Lung (tissue), 12 donors: ENCODE results near the gene ENTPD6. TPM values are rescaled to one million over a fixed set of nuclear protein-coding genes. Genes with fewer than 3 reads are reported as not detected.

Experiments used
- ATAC-seq: fragments of 200-7000 bp; cut with Tn5 transposase; one replicate; pipeline ENCODE4 v1.9.1; 2020; ENCODE audit warnings: moderate number of reproducible peaks; ENCODE audit not compliant: insufficient read depth, low FRiP score
- DNase-seq, 3 donors: peaks; one replicate each; pipeline ENCODE4 v3.0.0-alpha.2; 2013 to 2017
- H3K27ac ChIP-seq, 2 donors: one replicate each; pipeline ENCODE4 v1.5.1; 2013; ENCODE audit warnings: mild to moderate bottlenecking in 2 of 2, moderate library complexity in 2 of 2, control low read depth in 1 of 2, inconsistent platforms in 1 of 2, low read depth in 1 of 2, low read length in 1 of 2
- H3K27me3 ChIP-seq, 3 donors: one replicate each; pipeline ENCODE4 v1.5.1; 2013; ENCODE audit warnings: low read length in 2 of 3; ENCODE audit not compliant: control insufficient read depth in 3 of 3, insufficient read depth in 3 of 3
- H3K36me3 ChIP-seq, 4 donors: one replicate each; pipeline ENCODE4 v1.5.1; 2013; ENCODE audit warnings: low read length in 4 of 4, mild to moderate bottlenecking in 1 of 4, moderate library complexity in 1 of 4; ENCODE audit not compliant: control insufficient read depth in 4 of 4, insufficient read depth in 4 of 4
- H3K4me1 ChIP-seq, 5 donors: one replicate each; pipeline ENCODE4 v1.5.1; 2013; ENCODE audit warnings: low read length in 5 of 5, mild to moderate bottlenecking in 2 of 5, moderate library complexity in 1 of 5; ENCODE audit not compliant: control insufficient read depth in 5 of 5, insufficient read depth in 5 of 5
- H3K4me3 ChIP-seq: one replicate; pipeline ENCODE4 v1.5.1; 2013; ENCODE audit warnings: mild to moderate bottlenecking, control low read depth, moderate library complexity
- H3K9ac ChIP-seq, 2 donors: one replicate each; pipeline ENCODE4 v1.5.1; 2013; ENCODE audit warnings: low read length in 2 of 2, control low read depth in 1 of 2; ENCODE audit not compliant: insufficient read depth in 1 of 2
- H3K9me3 ChIP-seq, 4 donors: one replicate each; pipeline ENCODE4 v1.5.1; 2013; ENCODE audit warnings: low read length in 3 of 4, mild to moderate bottlenecking in 1 of 4, moderate library complexity in 1 of 4; ENCODE audit not compliant: control insufficient read depth in 4 of 4, insufficient read depth in 3 of 4
- CTCF ChIP-seq: IDR thresholded peaks from 2 replicates; pipeline ENCODE4 v1.5.1; 2012; ENCODE audit warnings: mild to moderate bottlenecking; ENCODE audit errors: control extremely low read depth, extremely low read depth
- WGBS, 2 donors: extraction: QIAGEN DNeasy Blood & Tissue Kit; methylation state at CpG; one replicate each; pipeline ENCODE4 v1.1.7; 2013; 5-methylcytosine and 5-hydroxymethylcytosine counted together
- polyA plus RNA-seq, 2 donors: library from polyadenylated mRNA; stranded (reverse); fragments of 200-250 nt; gene quantifications; one replicate each; pipeline ENCODE4 v1.2.1, GENCODE V29; 2013
- total RNA-seq, 2 donors: library from RNA; depleted of rRNA in 1 of 2; stranded (reverse); fragments of >200 nt in 1 of 2; gene quantifications; one replicate each; pipeline ENCODE4 v1.2.1, GENCODE V29; 2014 to 2021
- donor health status: control.
- donor health status: control.
- donor health status: Bipolar disorder and iron deficiency.
- donor health status: healthy.
- donor health status: DM: yes; HTN: yes; CAD: no.

Gene ENTPD6
- total and polyA plus RNA-seq, 4 donors = 33.8 to 78.8 (median 52.2) TPM

GRCh38 chr20:25173321-25173720 lies 22.2 kb upstream of the ENTPD6 start:
- TF ChIP-seq CTCF = no peak
- 48 to 56% methylated on average over 2 of the region's 2 CpGs for WGBS, 2 donors
- H3K4me1 ChIP-seq = no peaks in the 10 kb centered on the region
- no peaks in the 10 kb centered on the region for H3K27me3 ChIP-seq
- H3K27ac ChIP-seq = no peak overlapping the region
- H3K9ac ChIP-seq = no peak overlapping the region
- ATAC-seq = no peak
- H3K9me3 ChIP-seq = peaks cover 0 to 4% (median 0%) of the 10 kb centered on the region in 4 donors
- no peaks in the 10 kb centered on the region for H3K36me3 ChIP-seq
- DNase-seq = no peak
- H3K4me3 ChIP-seq = no peak overlapping the region

GRCh38 chr20:25173886-25174308 lies 21.6 kb upstream of the ENTPD6 start:
- no peak overlapping the region for H3K9ac ChIP-seq
- DNase-seq = no peak
- no peaks in the 10 kb centered on the region for H3K27me3 ChIP-seq
- no peak for TF ChIP-seq CTCF
- no peak overlapping the region for H3K27ac ChIP-seq
- peaks cover 0 to 4% (median 0%) of the 10 kb centered on the region in 4 donors for H3K9me3 ChIP-seq
- H3K4me1 ChIP-seq = no peaks in the 10 kb centered on the region
- no peaks in the 10 kb centered on the region for H3K36me3 ChIP-seq
- H3K4me3 ChIP-seq = no peak overlapping the region
- ATAC-seq = no peak

DNA sequence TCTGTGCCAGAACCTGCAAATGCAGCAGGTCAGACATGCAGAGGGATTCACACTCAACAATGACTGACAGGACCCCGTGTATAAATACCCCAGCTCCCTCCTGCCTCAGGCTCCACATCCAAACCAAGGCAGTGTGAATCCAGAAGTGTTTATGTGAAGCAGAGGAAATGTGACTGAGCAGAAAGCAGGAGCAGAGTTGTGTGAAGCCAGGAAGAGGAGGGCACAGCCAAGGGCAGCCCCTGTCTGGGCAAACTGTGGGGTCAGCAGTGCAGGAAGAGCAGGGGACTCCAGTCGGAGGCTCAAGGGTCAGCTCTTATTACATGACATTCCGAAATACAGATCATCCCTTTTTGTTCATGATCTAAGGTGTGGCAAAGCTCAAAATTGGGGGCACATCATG lies 19.3 kb upstream of the ENTPD6 start:
- no peaks in the 10 kb centered on the region for H3K36me3 ChIP-seq
- DNase-seq (no peak), ATAC-seq (no peak)
- no peak overlapping the region for H3K27ac ChIP-seq
- H3K9me3 ChIP-seq = peaks cover 0 to 4% (median 0%) of the 10 kb centered on the region in 4 donors
- no peaks in the 10 kb centered on the region for H3K27me3 ChIP-seq
- no peak overlapping the region for H3K4me3 ChIP-seq
- H3K4me1 ChIP-seq = no peaks in the 10 kb centered on the region
- WGBS, 2 donors = 71 to 81% methylated on average over 3 of the region's 3 CpGs
- no peak overlapping the region for H3K9ac ChIP-seq
- no peak for TF ChIP-seq CTCF

GRCh38 chr20:25177890-25178321 lies 17.6 kb upstream of the ENTPD6 start:
- Histone ChIP-seq H3K9me3 (peaks cover 0 to 4% (median 0%) of the 10 kb centered on the region in 4 donors), H3K27me3 (no peaks in the 10 kb centered on the region), H3K9ac (no peak overlapping the region), H3K36me3 (no peaks in the 10 kb centered on the region), H3K27ac (peak overlapping the region in 1 of 2 donors; percentile 39), H3K4me3 (no peak overlapping the region), H3K4me1 (no peaks in the 10 kb centered on the region)
- ATAC-seq (peak; percentile 44), DNase-seq (no peak)
- WGBS, 2 donors = 57 to 63% methylated on average over 2 of the region's 2 CpGs
- TF ChIP-seq CTCF = no peak
